ENCODE measurements around the gene ALDH1L1. TPM values are rescaled to one million over a fixed set of nuclear protein-coding genes. Genes with fewer than 3 reads are reported as not detected.

ALDH1L1 gene
- total and polyA plus RNA-seq, 2 experiments from 2014 or later, result 1.0 to 1.3 TPM

DNA sequence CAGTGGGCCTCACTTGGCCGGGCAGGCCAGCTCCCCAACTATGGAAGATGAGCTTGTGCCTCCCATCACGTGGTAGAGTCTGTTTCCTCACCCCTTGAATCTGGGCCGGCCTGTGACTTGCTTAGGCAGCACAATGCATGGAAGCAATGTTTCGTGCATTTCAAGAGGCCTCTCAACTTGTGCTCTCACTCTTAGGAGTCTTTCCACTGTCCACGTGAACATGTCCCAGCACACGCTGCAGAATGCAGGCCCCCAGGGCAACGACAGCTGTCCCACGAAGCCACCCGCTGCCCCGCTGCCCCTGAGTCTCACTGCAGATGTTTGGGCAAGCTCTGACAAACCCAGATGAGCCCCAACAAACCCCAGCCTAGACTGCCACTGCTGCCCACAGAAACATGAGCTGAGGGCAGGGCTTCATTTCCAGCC, 69.2 kb downstream of the ALDH1L1 start (continued):
- no peak for TF ChIP-seq NANOG (IDR thresholded peaks at IDR 0.05; ENCODE audit: borderline replicate concordance)
- no peak for TF ChIP-seq POLR2AphosphoS5 (IDR thresholded peaks at IDR 0.05; ENCODE audit: low read depth)
- TF ChIP-seq JUNB (IDR thresholded peaks at IDR 0.05; ENCODE audit: unreplicated experiment), result no peak
- TF ChIP-seq, protein P1, sequence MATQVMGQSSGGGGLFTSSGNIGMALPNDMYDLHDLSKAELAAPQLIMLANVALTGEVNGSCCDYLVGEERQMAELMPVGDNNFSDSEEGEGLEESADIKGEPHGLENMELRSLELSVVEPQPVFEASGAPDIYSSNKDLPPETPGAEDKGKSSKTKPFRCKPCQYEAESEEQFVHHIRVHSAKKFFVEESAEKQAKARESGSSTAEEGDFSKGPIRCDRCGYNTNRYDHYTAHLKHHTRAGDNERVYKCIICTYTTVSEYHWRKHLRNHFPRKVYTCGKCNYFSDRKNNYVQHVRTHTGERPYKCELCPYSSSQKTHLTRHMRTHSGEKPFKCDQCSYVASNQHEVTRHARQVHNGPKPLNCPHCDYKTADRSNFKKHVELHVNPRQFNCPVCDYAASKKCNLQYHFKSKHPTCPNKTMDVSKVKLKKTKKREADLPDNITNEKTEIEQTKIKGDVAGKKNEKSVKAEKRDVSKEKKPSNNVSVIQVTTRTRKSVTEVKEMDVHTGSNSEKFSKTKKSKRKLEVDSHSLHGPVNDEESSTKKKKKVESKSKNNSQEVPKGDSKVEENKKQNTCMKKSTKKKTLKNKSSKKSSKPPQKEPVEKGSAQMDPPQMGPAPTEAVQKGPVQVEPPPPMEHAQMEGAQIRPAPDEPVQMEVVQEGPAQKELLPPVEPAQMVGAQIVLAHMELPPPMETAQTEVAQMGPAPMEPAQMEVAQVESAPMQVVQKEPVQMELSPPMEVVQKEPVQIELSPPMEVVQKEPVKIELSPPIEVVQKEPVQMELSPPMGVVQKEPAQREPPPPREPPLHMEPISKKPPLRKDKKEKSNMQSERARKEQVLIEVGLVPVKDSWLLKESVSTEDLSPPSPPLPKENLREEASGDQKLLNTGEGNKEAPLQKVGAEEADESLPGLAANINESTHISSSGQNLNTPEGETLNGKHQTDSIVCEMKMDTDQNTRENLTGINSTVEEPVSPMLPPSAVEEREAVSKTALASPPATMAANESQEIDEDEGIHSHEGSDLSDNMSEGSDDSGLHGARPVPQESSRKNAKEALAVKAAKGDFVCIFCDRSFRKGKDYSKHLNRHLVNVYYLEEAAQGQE (IDR thresholded peaks at IDR 0.05; ENCODE audit: unreplicated experiment), result no peak

DNA sequence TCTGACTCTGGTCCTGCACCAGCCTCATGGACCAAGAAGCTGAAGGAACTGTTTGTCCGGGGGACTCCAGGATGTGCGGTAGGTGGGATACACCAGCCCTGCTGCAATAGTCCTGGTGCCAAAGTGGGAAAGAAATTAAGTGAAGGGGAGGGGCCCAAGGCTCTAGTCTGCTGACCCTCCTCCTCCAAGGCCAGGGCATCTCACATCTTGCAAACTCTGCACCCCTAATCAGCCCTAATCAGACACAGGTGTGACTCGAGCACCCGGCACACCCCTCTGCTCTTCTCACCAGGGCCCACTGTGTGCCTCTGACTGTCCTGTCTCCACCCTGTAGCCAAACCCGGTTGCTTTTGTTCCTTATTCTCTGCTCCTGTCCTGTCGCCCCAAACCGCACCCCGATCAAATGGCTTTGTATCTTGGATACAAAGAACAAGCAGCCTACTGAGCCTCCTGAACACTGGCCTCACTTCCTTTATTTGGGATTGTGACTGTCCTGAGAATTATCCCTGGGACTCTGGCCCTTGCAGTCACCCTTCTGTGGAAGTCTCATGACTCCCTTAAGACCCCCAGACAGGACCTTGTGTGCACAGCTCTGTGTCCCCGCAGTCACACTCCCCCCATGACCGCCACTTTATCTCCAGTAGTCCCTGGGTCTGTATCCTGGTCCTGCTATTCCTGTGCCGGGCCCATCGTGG, 69.8 kb downstream of the ALDH1L1 start:
- no peaks in the 10 kb centered on the region for H3K4me1 Mint-ChIP-seq
- H3K36me3 Mint-ChIP-seq (ENCODE audit: low read depth), result no peaks in the 10 kb centered on the region
- no peak overlapping the region for H3K27ac Mint-ChIP-seq
- H3K9me3 Mint-ChIP-seq, result no peaks in the 10 kb centered on the region; the same call in 2 of the 3 replicates
- Histone ChIP-seq H3K4me2 (no peak overlapping the region), H3K36me3 (ENCODE audit: insufficient read depth) (no peaks in the 10 kb centered on the region), H3K4me1 (ENCODE audit: insufficient read depth) (no peaks in the 10 kb centered on the region), H3K9me2 (ENCODE audit: insufficient read depth) (no peaks in the 10 kb centered on the region), H3K27me3 (ENCODE audit: insufficient read depth) (no peaks in the 10 kb centered on the region), H4K20me1 (replicated peaks; ENCODE audit: insufficient read depth) (no peaks in the 10 kb centered on the region), H3F3A (replicated peaks; ENCODE audit: low read depth) (no peaks in the 10 kb centered on the region), H3K79me2 (replicated peaks; ENCODE audit: insufficient read depth) (no peaks in the 10 kb centered on the region), H2AFZ (no peak overlapping the region), H3K4me3 (no peak overlapping the region), H3K27ac (ENCODE audit: low read depth) (no peak overlapping the region)
- no peak overlapping the region for H3K4me3 Mint-ChIP-seq
- ATAC-seq, result no peak
- TF ChIP-seq, protein P2, sequence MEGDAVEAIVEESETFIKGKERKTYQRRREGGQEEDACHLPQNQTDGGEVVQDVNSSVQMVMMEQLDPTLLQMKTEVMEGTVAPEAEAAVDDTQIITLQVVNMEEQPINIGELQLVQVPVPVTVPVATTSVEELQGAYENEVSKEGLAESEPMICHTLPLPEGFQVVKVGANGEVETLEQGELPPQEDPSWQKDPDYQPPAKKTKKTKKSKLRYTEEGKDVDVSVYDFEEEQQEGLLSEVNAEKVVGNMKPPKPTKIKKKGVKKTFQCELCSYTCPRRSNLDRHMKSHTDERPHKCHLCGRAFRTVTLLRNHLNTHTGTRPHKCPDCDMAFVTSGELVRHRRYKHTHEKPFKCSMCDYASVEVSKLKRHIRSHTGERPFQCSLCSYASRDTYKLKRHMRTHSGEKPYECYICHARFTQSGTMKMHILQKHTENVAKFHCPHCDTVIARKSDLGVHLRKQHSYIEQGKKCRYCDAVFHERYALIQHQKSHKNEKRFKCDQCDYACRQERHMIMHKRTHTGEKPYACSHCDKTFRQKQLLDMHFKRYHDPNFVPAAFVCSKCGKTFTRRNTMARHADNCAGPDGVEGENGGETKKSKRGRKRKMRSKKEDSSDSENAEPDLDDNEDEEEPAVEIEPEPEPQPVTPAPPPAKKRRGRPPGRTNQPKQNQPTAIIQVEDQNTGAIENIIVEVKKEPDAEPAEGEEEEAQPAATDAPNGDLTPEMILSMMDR (conservative IDR thresholded peaks at IDR 0.05; ENCODE audit: low read depth in 2 of 2), result no peak
- TF ChIP-seq JUNB (IDR thresholded peaks at IDR 0.05; ENCODE audit: unreplicated experiment) (no peak), ETS1 (IDR thresholded peaks at IDR 0.05) (no peak), ZNF462 (CRISPR knock-in tag; IDR thresholded peaks at IDR 0.05) (no peak)
- TF ChIP-seq, protein P1 (IDR thresholded peaks at IDR 0.05; ENCODE audit: unreplicated experiment), result no peak
- DNase-seq (ENCODE audit: low spot score), result no peak
- peaks cover 2% of the 10 kb centered on the region for H3K27me3 Mint-ChIP-seq (ENCODE audit: insufficient read depth, low read depth, poor library complexity)
